Fibroblast of the conjunctiva (primary cell): ENCODE measurements around the gene PRSS1.
"Not testable (repeated sequence)": the region's sequence is repeated elsewhere in the genome, so short reads cannot be mapped to it uniquely, and the experiment has no call there.

Source experiments
- DNase-seq: peaks from one replicate; pipeline ENCODE4 v3.0.0-alpha.2; 2010; ENCODE audit warnings: low read depth

PRSS1 gene

DNA sequence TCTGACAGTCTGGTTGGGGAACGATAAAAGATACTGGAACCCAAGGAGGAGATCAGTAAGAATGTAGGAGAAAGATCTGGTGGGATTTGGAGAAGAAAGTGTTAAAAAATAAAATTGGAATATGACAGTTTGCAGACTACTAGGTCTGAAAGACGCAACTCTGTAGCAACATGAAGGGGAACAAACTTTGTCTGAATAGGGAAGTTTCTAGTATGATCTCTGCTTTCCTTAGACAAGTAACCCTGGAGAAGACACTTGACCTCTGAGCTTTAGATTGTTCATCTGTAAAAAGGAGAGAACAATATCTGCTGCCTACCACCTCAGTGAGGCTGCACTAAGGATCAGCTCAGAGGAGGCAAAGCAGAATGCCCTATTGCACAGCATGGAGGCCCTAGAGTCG, 3.0 kb upstream of the PRSS1 start:
- DNase-seq, result no peak

DNA sequence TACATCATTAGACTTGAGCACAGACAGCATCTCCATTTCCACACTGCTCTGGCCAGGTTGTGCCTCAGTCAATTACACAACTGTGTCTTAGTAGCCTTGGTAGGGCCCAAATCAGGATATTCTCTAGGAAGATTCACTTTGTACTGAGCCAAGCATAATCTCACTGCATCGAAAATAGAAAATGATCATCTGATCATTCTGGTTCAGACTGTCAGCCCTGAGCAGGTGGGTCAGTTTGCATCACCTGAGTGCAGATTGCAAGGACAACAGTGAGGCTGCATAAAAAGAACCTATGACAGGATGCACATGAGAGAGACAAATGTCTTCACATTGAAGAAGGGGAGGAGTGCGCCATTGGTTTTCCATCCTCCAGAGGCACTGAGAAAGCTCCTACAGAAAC, 862 bp upstream of the PRSS1 start:
- not testable (repeated sequence) for DNase-seq

DNA sequence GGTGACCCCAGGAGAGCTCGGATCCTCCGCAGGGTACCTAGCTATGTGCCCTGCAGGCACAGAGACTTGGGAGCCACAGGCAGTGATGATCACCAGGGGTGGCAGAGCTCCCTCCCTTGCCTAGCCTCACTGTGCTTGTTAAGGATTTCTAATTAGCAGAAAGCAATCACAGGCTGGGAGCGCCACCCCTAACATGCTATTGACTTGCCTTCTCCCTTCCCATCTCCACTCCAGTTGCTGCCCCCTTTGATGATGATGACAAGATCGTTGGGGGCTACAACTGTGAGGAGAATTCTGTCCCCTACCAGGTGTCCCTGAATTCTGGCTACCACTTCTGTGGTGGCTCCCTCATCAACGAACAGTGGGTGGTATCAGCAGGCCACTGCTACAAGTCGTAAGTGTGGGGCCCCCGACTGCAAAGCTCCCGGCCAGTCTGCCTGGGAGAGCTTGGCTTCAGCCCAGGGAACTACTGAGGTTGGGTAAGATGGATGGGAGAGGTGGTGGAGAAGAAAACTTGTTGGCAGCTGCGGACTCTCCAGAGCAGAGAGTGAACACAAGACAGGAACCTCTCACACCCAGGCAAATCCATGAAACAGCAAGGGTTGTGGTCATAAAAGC, 1.2 kb downstream of the PRSS1 start:
- DNase-seq, result no peak

DNA sequence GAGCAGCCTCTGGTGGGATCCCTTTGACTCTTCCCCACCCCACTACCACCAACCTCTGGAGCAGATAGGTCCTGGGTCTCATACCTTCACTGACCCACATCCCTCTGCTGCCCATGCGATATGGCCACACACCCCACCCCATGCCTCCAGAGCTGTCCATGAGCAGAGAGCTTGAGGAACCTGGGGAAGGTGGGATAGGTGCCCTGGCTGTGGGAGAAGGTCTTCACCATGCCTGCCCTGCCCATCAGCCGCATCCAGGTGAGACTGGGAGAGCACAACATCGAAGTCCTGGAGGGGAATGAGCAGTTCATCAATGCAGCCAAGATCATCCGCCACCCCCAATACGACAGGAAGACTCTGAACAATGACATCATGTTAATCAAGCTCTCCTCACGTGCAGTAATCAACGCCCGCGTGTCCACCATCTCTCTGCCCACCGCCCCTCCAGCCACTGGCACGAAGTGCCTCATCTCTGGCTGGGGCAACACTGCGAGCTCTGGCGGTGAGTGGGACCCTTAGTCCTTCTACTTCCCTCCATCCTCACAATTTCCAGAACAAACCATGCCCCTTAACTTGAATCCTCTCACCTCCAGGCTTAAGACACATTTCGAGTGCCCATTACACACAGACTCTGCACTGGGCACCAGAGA, 2.4 kb downstream of the PRSS1 start:
- DNase-seq, result not testable (repeated sequence)

DNA sequence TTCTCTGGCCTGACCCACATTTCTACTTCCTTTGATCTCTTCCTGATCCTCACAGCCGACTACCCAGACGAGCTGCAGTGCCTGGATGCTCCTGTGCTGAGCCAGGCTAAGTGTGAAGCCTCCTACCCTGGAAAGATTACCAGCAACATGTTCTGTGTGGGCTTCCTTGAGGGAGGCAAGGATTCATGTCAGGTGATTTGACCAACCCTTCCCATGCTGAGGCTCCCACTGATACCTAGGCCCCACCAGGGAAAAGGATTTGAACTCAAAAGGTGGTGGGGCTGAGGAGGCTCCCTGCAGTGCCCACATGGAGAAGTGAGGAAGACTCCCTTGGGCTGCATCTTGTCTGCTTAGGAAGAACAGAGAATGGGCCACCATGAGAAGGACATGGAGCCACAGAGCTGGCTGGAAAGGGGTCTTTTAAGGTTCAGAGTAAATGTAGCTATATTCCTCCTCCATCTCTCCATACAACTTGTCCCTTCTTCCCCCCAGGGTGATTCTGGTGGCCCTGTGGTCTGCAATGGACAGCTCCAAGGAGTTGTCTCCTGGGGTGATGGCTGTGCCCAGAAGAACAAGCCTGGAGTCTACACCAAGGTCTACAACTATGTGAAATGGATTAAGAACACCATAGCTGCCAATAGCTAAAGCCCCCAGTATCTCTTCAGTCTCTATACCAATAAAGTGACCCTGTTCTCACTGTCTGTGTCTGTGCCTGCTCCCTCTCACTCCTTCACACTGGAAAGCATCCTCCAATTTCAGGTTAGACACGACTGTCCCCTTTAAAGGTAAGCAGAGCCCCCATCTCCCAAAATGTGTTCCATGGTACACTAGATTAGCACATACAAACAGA, 3.3 kb downstream of the PRSS1 start:
- no peak for DNase-seq

DNA sequence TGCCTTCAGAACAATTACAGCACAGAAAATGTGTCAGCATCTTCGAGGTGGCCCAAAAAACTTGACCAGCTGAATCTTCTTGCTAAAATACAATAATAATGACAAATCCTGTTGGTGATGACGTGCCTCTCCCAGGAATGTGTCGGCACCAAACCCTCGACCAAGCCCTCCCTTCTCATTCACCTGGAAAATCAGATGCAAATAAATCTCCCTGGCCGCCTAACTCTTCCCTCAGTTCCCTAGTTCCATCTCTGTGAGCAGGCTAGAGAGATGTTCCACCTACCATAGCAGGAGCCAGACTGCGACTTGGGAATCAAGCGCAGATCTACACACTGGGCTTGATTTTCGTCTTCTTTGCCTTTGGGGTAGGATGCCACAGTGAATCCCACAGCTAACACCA, 4.1 kb downstream of the PRSS1 start:
- no peak for DNase-seq

DNA sequence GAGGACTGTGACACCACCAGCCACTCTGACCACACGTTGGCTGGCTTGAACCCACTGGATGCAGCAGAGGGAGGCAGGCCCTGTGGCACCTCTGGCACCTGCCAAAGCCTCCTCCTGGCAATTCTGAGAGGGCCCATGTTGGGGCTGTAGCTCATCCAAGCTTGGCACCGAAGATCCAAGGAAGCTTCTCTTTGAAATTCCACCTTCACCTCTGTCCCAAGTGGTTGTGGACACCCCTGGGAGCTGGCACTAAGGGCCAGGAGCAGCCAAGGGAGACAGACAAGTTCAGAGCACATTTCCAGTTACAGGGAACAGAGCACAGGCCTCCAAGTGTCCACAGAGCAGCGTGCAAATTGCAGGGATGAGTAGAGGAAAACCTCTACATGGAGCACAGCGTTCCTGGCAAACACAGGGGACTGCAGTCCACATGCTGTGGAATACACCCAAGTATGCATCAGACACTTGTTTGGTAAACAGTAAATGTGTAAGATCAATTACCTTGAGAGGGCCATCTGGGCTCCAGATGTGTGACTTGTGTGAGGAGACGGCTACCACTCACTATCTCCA, 4.7 kb downstream of the PRSS1 start:
- DNase-seq, result not testable (repeated sequence)

DNA sequence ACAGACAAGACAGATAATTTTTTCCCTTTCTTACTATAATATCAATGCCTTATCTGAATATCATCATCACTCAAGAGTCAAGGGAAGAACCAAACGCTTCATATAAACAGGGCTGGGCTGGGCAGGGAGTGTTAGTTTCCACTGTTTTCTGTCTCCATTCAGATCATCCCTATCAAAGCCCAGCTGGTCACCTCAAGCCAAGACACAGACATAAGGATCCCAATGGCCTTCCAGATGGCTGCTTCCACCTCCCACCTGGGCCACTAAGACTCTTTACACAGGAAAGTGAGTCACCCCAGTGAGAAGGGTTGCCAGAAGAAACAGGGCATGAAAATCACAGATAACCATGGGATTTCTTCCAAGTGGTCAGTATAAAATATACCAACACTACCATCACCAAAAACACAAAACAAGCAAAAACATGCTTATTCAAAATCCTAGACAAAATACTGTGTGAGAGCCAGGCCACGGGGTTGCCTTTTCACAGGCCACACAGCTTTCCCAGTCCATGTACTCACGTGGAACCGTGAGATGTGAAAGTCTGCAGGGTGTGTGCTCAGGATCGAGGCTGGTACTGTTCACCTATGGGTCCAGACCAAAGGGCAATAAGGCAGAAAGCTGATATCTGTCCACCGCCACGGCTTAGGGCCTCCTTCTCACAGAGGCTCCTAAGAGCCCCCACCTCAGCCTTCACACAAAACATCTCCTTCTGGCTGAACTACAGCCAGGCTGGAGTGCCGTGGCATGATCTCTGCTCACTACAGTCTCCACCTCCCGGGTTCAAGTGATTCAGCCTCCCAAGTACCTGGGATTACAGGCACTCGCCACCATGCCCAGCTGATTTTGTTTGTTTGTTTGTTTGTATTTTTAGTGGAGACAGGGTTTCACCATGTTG, 5.7 kb downstream of the PRSS1 start:
- no peak for DNase-seq

DNA sequence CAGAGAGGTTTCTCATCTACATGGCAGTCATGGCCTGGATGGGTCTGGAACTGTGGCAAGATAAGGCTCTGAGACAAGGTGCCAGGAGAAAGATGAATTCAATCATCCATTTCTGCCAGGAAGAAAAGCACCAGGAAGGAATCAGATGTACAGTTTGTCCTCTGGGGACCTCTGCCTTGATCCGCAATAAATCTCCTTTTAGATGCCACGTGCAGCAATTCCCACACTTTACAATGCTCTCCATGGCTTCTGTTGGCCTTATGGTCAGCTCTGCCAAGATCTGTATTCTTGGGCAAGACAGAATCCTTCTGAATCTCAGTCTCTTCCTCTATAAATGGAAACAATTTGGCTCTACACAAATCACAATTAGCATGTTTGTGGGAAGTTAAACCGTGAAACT, 9.0 kb downstream of the PRSS1 start:
- not testable (repeated sequence) for DNase-seq

DNA sequence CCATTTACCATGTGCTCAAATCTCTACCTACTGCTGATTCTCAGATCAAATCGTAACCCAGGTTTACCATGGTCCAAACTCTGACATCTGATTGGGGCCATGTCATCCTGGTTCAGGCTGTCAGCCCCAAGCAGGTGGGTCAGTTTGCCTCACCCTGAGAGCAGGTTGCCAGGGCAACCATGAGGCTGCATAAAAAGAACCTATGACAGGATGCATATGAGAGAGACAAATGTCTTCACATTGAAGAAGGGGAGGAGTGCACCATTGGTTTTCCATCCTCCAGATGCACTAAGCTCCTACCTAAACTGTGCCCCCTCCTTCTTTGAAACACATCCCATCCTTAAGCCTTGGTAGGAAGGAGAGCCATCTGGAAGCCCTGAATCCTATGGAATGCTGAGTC, 10.2 kb downstream of the PRSS1 start:
- DNase-seq, result no peak

DNA sequence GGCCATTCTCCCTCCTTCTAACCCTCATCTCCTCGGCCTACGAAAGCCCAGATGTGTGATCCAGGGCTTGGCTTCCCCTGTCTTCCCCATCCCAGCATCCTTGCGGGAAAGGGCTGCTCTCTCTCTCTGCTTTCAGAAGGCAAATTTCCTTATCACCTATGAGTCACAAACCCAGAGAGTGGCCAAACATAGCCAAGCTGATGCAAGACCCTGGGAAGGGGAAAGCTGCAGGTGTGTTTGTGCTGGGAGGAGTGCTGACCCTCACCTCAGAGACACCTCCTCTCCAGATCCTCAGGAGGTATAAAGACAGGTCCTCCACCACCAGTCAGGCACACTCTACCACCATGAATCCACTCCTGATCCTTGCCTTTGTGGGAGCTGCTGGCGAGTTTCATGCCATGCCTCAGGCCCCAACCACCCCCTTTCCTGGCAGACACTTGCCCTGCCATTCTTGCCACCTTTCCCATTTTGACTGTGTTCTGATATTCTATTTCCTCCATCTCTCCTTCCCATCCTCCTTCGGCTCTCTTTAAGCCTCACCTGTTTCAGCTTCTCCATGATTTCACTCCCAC, 10.9 kb downstream of the PRSS1 start:
- no peak for DNase-seq

DNA sequence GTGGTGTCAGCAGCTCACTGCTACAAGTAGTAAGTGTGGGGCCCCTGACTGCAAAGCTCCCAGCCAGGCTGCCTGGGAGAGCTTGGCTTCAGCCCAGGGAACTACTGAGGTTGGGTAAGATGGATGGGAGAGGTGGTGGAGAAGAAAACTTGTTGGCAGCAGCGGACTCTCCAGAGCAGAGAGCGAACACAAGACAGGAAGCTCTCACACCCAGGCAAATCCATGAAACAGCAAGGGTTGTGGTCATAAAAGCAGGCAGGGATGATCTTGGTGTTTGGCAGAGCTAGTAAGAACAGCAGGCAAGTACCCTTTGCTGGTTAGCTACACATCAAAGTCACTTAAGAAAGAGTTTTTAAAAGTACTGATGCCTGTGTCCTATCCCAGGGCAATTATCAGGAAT, 12.3 kb downstream of the PRSS1 start:
- not testable (repeated sequence) for DNase-seq

DNA sequence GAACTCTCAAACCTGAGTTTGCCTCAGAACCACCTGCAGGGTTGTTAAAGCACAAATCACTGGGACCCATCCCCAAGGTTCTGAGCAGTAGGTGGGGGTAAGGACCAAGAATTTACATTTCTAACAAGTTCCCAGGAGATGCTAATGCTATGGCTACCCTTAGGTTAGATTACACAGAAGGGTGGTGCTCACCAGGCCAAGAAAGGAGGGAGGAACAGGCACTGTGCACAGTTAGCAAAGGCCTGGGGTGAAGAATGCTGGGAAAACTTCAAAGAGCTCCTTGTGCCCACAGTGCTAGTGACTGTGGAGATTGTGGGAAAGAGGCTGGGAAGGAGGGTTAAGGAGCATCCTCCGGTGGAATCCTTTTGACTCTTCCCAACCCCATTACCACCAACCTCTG, 12.8 kb downstream of the PRSS1 start:
- no peak for DNase-seq

DNA sequence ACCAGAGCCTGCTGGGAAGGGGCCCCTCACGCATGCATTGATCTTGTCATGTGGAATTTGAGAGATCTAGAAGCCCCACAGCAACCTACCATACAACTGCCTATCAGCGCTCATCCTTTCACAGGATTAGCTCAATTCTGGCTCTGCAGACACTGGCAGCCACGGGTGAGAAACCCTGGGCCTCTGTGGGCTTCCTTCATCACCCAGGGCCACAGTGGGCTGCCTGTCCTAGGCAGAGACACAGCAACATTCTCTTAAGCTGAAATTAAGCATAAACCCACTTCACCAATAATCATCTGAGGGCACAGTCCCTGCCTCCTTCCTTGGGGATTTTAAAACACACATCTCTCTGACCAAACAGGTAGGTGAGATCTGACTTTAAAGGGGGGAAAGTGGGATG, 18.2 kb downstream of the PRSS1 start:
- DNase-seq, result no peak

DNA sequence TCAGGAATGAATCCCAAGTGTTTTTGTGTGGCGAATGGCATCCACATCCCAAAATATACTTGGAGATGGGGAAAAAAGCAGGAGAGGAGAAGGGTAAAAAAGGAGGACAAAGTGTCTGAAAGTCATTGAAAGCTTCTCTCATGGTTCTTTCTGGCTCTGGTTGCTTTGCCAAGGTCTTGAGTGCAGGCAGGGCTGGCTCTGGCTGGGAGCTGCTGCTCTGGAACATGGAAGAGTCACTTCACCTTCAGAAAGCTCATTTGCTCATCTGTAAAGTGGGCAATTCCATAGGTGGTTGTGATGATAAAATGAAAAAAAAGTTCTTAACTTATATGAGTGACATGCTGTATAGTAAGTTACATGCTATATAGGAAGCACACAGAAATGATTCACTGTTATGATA, 18.6 kb downstream of the PRSS1 start:
- no peak for DNase-seq

DNA sequence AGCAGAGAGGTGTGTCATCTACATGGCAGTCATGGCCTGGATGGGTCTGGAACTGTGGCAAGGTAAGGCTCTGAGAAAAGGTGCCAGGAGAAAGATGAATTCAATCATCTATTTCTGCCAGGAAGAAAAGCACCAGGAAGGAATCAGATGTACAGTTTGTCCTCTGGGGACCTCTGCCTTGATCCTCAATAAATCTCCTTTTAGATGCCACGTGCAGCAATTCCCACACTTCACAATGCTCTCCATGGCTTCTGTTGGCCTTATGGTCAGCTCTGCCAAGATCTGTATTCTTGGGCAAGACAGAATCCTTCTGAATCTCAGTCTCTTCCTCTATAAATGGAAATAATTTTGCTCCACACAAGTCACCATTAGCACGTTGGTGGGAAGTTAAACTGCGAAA, 19.6 kb downstream of the PRSS1 start:
- not testable (repeated sequence) for DNase-seq

DNA sequence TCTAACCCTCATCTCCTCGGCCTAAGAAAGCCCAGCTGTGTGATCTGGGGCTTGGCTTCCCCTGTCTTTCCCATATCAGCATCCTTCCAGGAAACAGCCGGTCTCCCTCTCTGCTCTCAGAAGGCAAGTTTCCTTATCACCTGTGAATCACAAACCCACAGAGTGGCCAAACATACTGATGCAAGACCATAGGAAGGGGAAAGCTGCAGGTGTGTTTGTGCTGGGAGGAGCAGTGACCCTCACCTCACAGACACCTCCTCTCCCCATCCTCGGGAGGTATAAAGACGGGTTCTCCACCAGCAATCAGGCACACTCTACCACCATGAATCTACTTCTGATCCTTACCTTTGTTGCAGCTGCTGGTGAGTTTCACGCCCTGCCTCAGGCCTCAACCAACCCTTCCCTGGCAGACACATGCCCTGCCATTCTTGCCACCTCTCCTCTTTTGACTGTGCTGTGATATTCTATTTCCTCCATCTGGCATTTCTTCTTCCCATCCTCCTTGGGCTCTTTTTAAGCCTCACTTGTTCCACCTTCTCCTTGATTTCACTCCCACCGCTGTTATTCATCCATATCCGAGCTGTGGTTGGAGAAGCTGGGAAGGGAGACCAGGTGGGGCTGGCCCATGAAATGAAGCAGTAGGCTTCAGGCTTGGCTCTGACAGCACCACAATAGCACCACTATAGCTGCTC, 21.5 kb downstream of the PRSS1 start, which contains the start of gene PRSS2:
Gene PRSS2, plus strand, starts transcription at position 310 of the 692 bp plus-strand sequence. Its CDS starts 13 bp downstream, at position 323.
- DNase-seq, result no peak

DNA sequence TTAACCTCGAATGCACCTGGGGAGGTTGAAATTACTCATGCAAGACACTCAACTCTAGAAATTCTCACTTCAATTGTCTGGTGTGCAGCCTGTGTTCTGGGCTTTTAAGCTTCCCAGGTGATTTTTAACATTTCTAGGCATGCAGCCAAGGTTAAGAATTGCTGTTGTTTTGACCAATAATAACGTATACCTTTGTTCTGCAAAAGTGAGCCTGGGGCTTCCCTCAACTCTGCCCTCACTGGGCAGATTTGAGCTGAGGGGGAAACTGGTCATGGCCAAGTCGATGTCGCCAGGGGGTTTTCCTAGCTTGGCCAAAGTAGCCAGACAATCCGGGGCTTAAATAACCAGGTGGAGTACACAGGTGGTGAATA, 22.1 kb downstream of the PRSS1 start:
- no peak for DNase-seq

DNA sequence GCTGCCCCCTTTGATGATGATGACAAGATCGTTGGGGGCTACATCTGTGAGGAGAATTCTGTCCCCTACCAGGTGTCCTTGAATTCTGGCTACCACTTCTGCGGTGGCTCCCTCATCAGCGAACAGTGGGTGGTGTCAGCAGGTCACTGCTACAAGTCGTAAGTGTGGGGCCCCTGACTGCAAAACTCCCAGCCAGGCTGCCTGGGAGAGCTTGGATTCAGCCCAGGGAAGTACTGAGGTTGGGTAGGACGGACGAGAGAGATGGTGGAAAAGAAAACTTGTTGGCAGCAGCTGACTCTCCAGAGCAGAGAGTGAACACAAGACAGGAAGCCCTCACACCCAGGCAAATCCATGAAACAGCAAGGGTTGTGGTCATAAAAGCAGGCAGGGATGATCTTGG, 22.8 kb downstream of the PRSS1 start:
- no peak for DNase-seq

DNA sequence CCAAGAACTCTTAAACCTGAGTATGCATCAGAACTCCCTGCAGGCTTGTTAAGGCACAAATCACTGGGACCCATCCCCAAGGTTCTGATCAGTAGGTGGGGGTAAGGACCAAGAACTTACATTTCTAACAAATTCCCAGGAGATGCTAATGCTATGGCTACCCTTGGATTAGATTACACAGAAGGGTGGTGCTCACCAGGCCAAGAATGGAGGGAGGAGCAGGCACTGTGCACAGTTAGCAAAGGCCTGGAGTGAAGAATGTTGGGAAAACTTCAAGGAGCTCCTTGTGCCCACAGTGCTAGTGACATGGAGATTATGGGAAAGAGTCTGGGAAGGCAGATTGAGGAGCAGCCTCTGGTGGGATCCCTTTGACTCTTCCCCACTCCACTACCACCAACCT, 23.4 kb downstream of the PRSS1 start:
- DNase-seq, result no peak

DNA sequence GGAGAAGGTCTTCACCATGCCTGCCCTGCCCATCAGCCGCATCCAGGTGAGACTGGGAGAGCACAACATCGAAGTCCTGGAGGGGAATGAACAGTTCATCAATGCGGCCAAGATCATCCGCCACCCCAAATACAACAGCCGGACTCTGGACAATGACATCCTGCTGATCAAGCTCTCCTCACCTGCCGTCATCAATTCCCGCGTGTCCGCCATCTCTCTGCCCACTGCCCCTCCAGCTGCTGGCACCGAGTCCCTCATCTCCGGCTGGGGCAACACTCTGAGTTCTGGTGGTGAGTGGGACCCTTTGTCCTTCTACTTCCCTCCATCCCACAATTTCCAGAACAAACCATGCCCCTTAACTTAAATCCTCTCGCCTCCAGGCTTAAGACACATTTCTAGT, 24.0 kb downstream of the PRSS1 start:
- DNase-seq, result no peak
